Lung (tissue), 12 donors: ENCODE data around the gene ZNF586. TPM values are rescaled to one million over a fixed set of nuclear protein-coding genes. Genes with fewer than 3 reads are reported as not detected.
A peak's percentile ranks its signal among the peaks of the same experiment; 100 is the strongest.

Experiments used
- ATAC-seq: fragments of 200-7000 bp; cut with Tn5 transposase; one replicate; pipeline ENCODE4 v1.9.1; 2020; ENCODE audit warnings: moderate number of reproducible peaks; ENCODE audit not compliant: insufficient read depth, low FRiP score
- DNase-seq, 3 donors: peaks; one replicate each; pipeline ENCODE4 v3.0.0-alpha.2; 2013 to 2017
- H3K27ac ChIP-seq, 2 donors: one replicate each; pipeline ENCODE4 v1.5.1; 2013; ENCODE audit warnings: mild to moderate bottlenecking in 2 of 2, moderate library complexity in 2 of 2, control low read depth in 1 of 2, inconsistent platforms in 1 of 2, low read depth in 1 of 2, low read length in 1 of 2
- H3K27me3 ChIP-seq, 3 donors: one replicate each; pipeline ENCODE4 v1.5.1; 2013; ENCODE audit warnings: low read length in 2 of 3; ENCODE audit not compliant: control insufficient read depth in 3 of 3, insufficient read depth in 3 of 3
- H3K36me3 ChIP-seq, 4 donors: one replicate each; pipeline ENCODE4 v1.5.1; 2013; ENCODE audit warnings: low read length in 4 of 4, mild to moderate bottlenecking in 1 of 4, moderate library complexity in 1 of 4; ENCODE audit not compliant: control insufficient read depth in 4 of 4, insufficient read depth in 4 of 4
- H3K4me1 ChIP-seq, 5 donors: one replicate each; pipeline ENCODE4 v1.5.1; 2013; ENCODE audit warnings: low read length in 5 of 5, mild to moderate bottlenecking in 2 of 5, moderate library complexity in 1 of 5; ENCODE audit not compliant: control insufficient read depth in 5 of 5, insufficient read depth in 5 of 5
- H3K4me3 ChIP-seq: one replicate; pipeline ENCODE4 v1.5.1; 2013; ENCODE audit warnings: mild to moderate bottlenecking, control low read depth, moderate library complexity
- H3K9ac ChIP-seq, 2 donors: one replicate each; pipeline ENCODE4 v1.5.1; 2013; ENCODE audit warnings: low read length in 2 of 2, control low read depth in 1 of 2; ENCODE audit not compliant: insufficient read depth in 1 of 2
- H3K9me3 ChIP-seq, 4 donors: one replicate each; pipeline ENCODE4 v1.5.1; 2013; ENCODE audit warnings: low read length in 3 of 4, mild to moderate bottlenecking in 1 of 4, moderate library complexity in 1 of 4; ENCODE audit not compliant: control insufficient read depth in 4 of 4, insufficient read depth in 3 of 4
- CTCF ChIP-seq: IDR thresholded peaks from 2 replicates; pipeline ENCODE4 v1.5.1; 2012; ENCODE audit warnings: mild to moderate bottlenecking; ENCODE audit errors: control extremely low read depth, extremely low read depth
- WGBS, 2 donors: extraction: QIAGEN DNeasy Blood & Tissue Kit; methylation state at CpG; one replicate each; pipeline ENCODE4 v1.1.7; 2013; 5-methylcytosine and 5-hydroxymethylcytosine counted together
- polyA plus RNA-seq, 2 donors: library from polyadenylated mRNA; stranded (reverse); fragments of 200-250 nt; gene quantifications; one replicate each; pipeline ENCODE4 v1.2.1, GENCODE V29; 2013
- total RNA-seq, 2 donors: library from RNA; depleted of rRNA in 1 of 2; stranded (reverse); fragments of >200 nt in 1 of 2; gene quantifications; one replicate each; pipeline ENCODE4 v1.2.1, GENCODE V29; 2014 to 2021
- donor health status: control.
- donor health status: control.
- donor health status: Bipolar disorder and iron deficiency.
- donor health status: healthy.
- donor health status: DM: yes; HTN: yes; CAD: no.

ZNF586 gene
- total and polyA plus RNA-seq, 4 donors: 4.8 to 48.1 (median 11.1) TPM

GRCh38 chr19:57813919-57814504, 44.5 kb downstream of the ZNF586 start:
- WGBS, 2 donors: 24 to 25% methylated on average over 11 to 13 of the region's 13 CpGs

DNA sequence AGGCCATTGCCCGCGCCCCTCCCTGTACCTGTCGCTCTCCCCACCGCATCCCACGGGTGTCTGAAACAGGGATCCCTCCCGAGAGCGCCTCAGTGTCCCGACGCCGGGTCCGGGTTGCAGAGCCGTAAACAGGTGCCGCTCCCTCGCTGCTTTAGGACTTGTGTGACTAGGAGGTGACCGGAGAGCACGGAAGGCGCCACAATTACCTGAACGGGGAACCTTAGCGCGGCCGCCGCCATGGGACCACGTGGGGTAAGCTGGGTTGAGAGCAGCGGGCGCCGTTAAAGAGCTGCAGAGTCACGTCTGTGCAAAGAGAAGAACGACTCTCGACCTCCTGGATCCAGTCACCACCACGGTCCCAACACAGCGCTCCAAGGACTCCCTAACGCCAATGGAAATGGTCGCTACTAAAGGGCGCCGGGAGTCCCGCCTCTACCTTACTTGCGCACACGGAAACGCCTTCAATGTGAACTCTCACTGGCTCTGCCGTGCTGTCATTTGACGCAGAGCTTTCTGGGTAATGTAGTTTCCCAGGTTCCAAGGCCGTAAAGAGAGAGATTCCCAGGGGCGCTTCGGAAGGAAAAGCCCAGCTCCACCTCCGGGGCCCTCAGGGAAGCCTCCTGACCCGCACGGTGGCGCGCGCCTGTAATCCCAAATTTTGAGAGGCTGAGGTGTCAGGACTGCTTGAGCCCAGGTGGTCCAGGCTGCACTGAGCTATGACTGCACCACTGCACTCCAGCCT, 45.2 kb downstream of the ZNF586 start, which contains the start of gene ZNF552:
ZNF552 (minus strand) TSS at position 409 of the 742 bp plus-strand sequence; CDS start at position 239, 170 bp downstream.
- Histone ChIP-seq H3K4me3 (peak within 1 kb of the TSS; percentile 82), H3K9ac (peak within 1 kb of the TSS; percentile 52 to 86), H3K27ac (peak within 1 kb of the TSS; percentile 79 to 86), H3K4me1 (peaks cover 0 to 16% (median 3%) of the 10 kb centered on the region in 5 donors), H3K9me3 (peaks cover 0 to 2% (median 0%) of the 10 kb centered on the region in 4 donors), H3K36me3 (peaks cover 2 to 11% (median 6%) of the 10 kb centered on the region in 4 donors), H3K27me3 (no peaks in the 10 kb centered on the region)
- peak; percentile 89 to 96 (median 96) for DNase-seq
- ATAC-seq: peak; percentile 88
- no peak for TF ChIP-seq CTCF
- WGBS, 2 donors: 0% methylated on average over 50 of the region's 50 CpGs

More at GRCh38 chr19:57813919-57814504, 44.5 kb downstream of the ZNF586 start:
- Histone ChIP-seq H3K9ac (peak overlapping the region; percentile 52 to 86), H3K36me3 (peaks cover 4 to 9% (median 7%) of the 10 kb centered on the region in 4 donors), H3K9me3 (peaks cover 0 to 3% (median 0%) of the 10 kb centered on the region in 4 donors), H3K27me3 (no peaks in the 10 kb centered on the region), H3K4me3 (peak overlapping the region; percentile 82), H3K4me1 (peaks cover 0 to 16% (median 3%) of the 10 kb centered on the region in 5 donors), H3K27ac (peak overlapping the region; percentile 79 to 86)
- no peak for ATAC-seq
- DNase-seq: no peak
- TF ChIP-seq CTCF: no peak

DNA sequence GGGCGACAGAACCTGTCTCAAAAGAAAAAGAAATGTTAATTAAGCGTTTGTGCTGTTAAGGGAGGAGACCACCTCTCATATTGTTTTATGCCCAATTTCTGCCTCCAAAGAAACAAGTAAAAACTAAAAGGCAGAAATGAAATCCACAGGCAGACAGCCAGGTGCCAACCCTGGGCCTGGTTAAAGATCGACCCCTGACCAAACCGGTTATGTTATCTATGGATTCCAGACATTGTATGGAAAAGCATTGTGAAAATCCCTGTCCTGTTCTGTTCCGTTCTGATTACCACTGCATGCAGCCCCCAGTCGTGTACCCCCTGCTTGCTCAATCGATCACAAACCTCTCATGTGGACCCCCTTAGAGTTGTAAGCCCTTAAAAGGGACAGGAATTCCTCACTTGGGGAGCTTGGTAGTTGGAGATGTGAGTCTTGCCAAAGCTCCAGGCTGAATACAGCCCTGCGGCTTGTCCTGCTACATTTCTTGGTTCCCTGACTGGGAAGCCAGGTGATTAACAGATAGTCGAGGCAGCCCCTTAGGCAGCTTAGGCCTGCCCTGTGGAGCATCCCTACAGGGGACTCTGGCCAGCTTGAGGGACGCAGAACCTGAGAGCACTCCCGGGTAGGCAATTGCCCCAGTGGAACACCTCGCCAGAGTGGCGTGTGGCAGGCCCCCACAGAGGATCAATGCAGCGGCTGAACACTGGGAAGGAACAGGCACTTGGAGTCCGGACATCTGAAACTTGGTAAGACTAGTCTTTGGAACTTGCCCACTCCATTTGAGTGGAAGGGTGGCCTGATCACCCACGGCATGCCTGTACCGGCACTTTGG, 46.0 kb downstream of the ZNF586 start:
- TF ChIP-seq CTCF: no peak
- ATAC-seq (no peak), DNase-seq (peak in 2 of 3 donors; percentile 32 to 47)
- no peaks in the 10 kb centered on the region for H3K27me3 ChIP-seq
- 82 to 83% methylated on average over 17 of the region's 17 CpGs for WGBS, 2 donors
- peaks cover 0 to 19% (median 3%) of the 10 kb centered on the region in 5 donors for H3K4me1 ChIP-seq
- H3K27ac ChIP-seq: peak overlapping the region; percentile 44 to 47
- H3K9me3 ChIP-seq: no peaks in the 10 kb centered on the region
- H3K9ac ChIP-seq: no peak overlapping the region
- H3K36me3 ChIP-seq: peaks cover 0 to 14% (median 5%) of the 10 kb centered on the region in 4 donors
- no peak overlapping the region for H3K4me3 ChIP-seq
